ENCODE measurements around the gene C17orf67.

The C17orf67 gene

DNA sequence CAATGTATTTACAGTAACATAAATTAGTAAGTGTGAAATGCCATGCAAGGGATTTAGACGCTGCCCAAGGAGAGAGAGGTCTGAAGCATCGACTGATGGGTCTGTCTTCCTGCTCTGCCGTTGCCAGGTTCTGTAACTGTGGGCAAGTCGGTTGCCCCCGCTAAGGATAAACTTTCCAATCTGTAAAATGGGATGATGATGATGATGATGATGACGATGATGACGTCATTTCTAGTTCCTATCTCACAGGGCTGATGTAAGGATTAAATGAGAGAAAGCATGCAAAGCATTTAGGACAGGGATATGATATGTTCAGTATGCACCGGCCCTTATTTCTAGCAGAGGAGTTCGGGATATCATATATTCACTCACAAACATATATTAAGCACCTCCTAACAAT, 54.8 kb downstream of the C17orf67 start:
- H3K4me3 ChIP-seq (ENCODE audit: insufficient read depth, low read depth, low read length): no peak overlapping the region
- no peaks in the 10 kb centered on the region for H3K36me3 ChIP-seq (ENCODE audit: control insufficient read depth, insufficient read depth, low read length)
- H3K27me3 ChIP-seq (ENCODE audit: control insufficient read depth, insufficient read depth, low read length, poor library complexity, severe bottlenecking): peaks cover 29% of the 10 kb centered on the region
- WGBS, 2 experiments: 92 to 96% methylated on average over 8 to 9 of the region's 9 CpGs
- no peaks in the 10 kb centered on the region for H3K4me1 ChIP-seq (ENCODE audit: control insufficient read depth, insufficient read depth, low read length)
- no peaks in the 10 kb centered on the region for H3K9me3 ChIP-seq (ENCODE audit: control insufficient read depth, low read length)
- H3K27ac ChIP-seq (ENCODE audit: insufficient read depth, low read depth, low read length, poor library complexity, severe bottlenecking): no peak overlapping the region

DNA sequence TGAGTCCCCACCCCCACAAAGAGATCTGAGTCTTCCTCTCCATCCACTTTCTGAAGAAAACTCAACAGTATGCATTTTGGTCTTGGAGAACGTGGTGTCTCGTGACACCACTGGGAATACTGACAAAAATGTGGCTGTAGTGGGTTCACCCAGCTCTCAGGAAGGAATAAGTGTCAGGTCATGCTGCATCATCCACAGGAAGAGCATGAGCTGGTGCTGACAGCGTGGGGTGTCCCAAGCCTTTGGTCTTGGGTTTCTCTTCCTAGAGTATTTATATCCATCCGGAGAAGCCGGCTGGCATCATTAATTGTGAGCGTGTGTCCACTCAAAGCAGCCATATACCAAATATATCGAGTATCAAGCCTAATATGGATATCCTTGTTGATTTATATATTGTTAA, 55.9 kb downstream of the C17orf67 start:
- no peaks in the 10 kb centered on the region for H3K36me3 ChIP-seq (ENCODE audit: control insufficient read depth, insufficient read depth, low read length)
- H3K4me3 ChIP-seq (ENCODE audit: insufficient read depth, low read depth, low read length): no peak overlapping the region
- WGBS, 2 experiments: 92 to 95% methylated on average over 6 to 7 of the region's 7 CpGs
- H3K27ac ChIP-seq (ENCODE audit: insufficient read depth, low read depth, low read length, poor library complexity, severe bottlenecking): no peak overlapping the region
- no peaks in the 10 kb centered on the region for H3K4me1 ChIP-seq (ENCODE audit: control insufficient read depth, insufficient read depth, low read length)
- peaks cover 29% of the 10 kb centered on the region for H3K27me3 ChIP-seq (ENCODE audit: control insufficient read depth, insufficient read depth, low read length, poor library complexity, severe bottlenecking)
- no peaks in the 10 kb centered on the region for H3K9me3 ChIP-seq (ENCODE audit: control insufficient read depth, low read length)

DNA sequence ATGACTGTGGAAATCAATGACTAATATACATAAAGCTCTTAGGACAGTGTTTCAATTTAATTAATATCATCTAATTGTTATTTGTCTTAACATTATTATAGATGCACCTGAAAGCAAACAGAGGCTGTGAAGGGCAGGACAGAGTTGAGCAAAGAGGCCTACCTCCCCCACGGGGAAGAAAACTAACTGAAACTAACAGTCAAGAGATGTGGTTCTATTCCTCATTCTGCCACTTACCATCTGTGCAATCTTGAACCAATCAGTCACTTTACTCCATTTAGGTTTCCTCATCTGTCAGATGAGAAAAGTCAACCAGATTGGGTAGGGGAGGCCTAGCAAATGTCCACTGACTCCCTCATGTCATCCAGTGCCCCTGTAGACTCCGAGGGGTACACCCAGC, 59.1 kb downstream of the C17orf67 start:
- H3K36me3 ChIP-seq (ENCODE audit: control insufficient read depth, insufficient read depth, low read length): no peaks in the 10 kb centered on the region
- 90 to 91% methylated on average over 2 of the region's 2 CpGs for WGBS, 2 experiments
- H3K9me3 ChIP-seq (ENCODE audit: control insufficient read depth, low read length): no peaks in the 10 kb centered on the region
- H3K27ac ChIP-seq (ENCODE audit: insufficient read depth, low read depth, low read length, poor library complexity, severe bottlenecking): no peak overlapping the region
- H3K4me3 ChIP-seq (ENCODE audit: insufficient read depth, low read depth, low read length): no peak overlapping the region
- peaks cover 4% of the 10 kb centered on the region for H3K27me3 ChIP-seq (ENCODE audit: control insufficient read depth, insufficient read depth, low read length, poor library complexity, severe bottlenecking)
- H3K4me1 ChIP-seq (ENCODE audit: control insufficient read depth, insufficient read depth, low read length): no peaks in the 10 kb centered on the region

DNA sequence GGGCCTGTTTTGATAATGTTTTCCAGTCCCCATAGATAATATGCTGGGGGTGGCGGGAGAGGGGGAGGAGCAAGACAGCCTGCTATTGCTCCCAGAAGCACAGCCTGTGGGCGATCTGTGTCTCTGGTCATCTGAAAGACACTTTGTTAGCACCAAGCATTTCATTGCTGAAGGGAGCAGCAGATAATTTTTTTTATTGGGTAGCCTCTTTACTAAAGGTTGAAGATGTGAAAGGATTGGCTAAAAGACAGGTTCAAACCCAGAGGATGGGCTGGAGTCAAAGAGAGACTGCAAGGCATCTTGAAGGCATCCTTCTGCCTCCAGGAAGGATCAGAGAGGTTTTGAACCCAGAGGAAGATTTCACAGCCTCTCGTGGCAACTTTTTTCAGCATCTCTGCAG, 60.6 kb downstream of the C17orf67 start:
- 85 to 90% methylated on average over 3 of the region's 3 CpGs for WGBS, 2 experiments
- Histone ChIP-seq H3K27me3 (ENCODE audit: control insufficient read depth, insufficient read depth, low read length, poor library complexity, severe bottlenecking) (no peaks in the 10 kb centered on the region), H3K27ac (ENCODE audit: insufficient read depth, low read depth, low read length, poor library complexity, severe bottlenecking) (no peak overlapping the region), H3K9me3 (ENCODE audit: control insufficient read depth, low read length) (no peaks in the 10 kb centered on the region), H3K4me3 (ENCODE audit: insufficient read depth, low read depth, low read length) (no peak overlapping the region), H3K4me1 (ENCODE audit: control insufficient read depth, insufficient read depth, low read length) (no peaks in the 10 kb centered on the region), H3K36me3 (ENCODE audit: control insufficient read depth, insufficient read depth, low read length) (no peaks in the 10 kb centered on the region)

DNA sequence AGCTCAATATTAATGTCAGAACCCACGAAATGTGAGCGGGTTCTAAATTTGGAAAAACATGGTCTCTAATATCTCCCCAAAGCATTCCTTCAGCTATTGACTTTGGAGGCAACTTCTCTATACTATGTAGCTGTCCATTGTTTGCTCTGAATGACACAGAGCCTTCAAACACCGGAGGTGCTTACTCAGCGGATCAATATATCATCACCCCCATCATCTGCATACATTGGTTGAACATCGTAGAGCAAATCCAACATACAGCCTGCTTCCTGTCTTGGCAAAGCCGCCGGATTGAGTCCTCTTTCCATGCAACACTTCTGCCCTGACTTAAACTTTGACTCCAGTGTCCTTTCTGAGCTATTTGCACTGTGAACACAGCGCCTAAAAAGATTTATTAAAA, 61.3 kb downstream of the C17orf67 start:
- Histone ChIP-seq H3K4me3 (ENCODE audit: insufficient read depth, low read depth, low read length) (no peak overlapping the region), H3K27me3 (ENCODE audit: control insufficient read depth, insufficient read depth, low read length, poor library complexity, severe bottlenecking) (no peaks in the 10 kb centered on the region), H3K36me3 (ENCODE audit: control insufficient read depth, insufficient read depth, low read length) (no peaks in the 10 kb centered on the region), H3K9me3 (ENCODE audit: control insufficient read depth, low read length) (no peaks in the 10 kb centered on the region), H3K27ac (ENCODE audit: insufficient read depth, low read depth, low read length, poor library complexity, severe bottlenecking) (no peak overlapping the region), H3K4me1 (ENCODE audit: control insufficient read depth, insufficient read depth, low read length) (no peaks in the 10 kb centered on the region)
- WGBS, 2 experiments: 94% methylated on average over 8 of the region's 8 CpGs

DNA sequence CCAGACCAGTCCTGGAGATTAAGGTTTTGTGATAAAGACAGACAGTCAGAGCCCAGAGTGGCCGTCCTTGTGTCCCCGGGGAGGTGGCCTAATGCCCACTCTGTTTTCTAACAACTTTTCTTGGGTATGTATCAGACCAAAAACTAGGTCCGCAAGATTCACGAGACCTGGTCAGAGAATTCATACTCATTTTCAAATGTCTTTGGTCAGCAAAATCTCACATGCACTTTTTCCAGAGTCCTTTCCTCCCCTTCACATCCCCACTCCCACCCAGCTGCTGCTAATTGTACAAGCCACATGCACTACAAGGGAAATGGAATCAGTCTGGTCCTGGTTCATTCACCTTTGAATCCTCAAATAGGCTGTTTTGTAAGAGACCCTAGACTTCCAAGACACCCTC, 61.7 kb downstream of the C17orf67 start:
- peaks cover under 1% of the 10 kb centered on the region for H3K4me1 ChIP-seq (ENCODE audit: control insufficient read depth, insufficient read depth, low read length)
- H3K9me3 ChIP-seq (ENCODE audit: control insufficient read depth, low read length): no peaks in the 10 kb centered on the region
- no peaks in the 10 kb centered on the region for H3K27me3 ChIP-seq (ENCODE audit: control insufficient read depth, insufficient read depth, low read length, poor library complexity, severe bottlenecking)
- 92 to 94% methylated on average over 4 of the region's 4 CpGs for WGBS, 2 experiments
- H3K36me3 ChIP-seq (ENCODE audit: control insufficient read depth, insufficient read depth, low read length): no peaks in the 10 kb centered on the region
- H3K4me3 ChIP-seq (ENCODE audit: insufficient read depth, low read depth, low read length): no peak overlapping the region
- H3K27ac ChIP-seq (ENCODE audit: insufficient read depth, low read depth, low read length, poor library complexity, severe bottlenecking): no peak overlapping the region

DNA sequence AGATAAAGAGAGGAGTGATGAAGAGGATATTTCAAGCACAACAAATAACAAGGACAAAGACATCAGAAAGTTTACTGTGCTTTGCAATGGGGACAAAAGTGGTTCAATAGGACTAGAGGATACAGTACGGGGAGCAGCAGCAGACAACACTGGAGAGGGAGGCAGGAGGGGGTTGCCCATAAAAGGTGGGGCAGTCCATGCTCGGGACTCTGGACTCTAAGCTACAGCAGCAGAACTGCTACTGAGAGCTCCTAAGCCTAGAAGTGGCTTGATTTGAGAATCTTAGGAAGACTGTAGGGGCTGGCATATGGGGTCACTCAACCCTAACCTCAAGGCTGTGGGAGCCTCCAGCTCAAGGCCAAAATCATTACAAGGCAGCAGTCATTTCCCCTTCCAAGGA, 62.2 kb downstream of the C17orf67 start:
- Histone ChIP-seq H3K27ac (ENCODE audit: insufficient read depth, low read depth, low read length, poor library complexity, severe bottlenecking) (no peak overlapping the region), H3K9me3 (ENCODE audit: control insufficient read depth, low read length) (no peaks in the 10 kb centered on the region), H3K4me3 (ENCODE audit: insufficient read depth, low read depth, low read length) (no peak overlapping the region), H3K27me3 (ENCODE audit: control insufficient read depth, insufficient read depth, low read length, poor library complexity, severe bottlenecking) (no peaks in the 10 kb centered on the region), H3K4me1 (ENCODE audit: control insufficient read depth, insufficient read depth, low read length) (peaks cover 5% of the 10 kb centered on the region), H3K36me3 (ENCODE audit: control insufficient read depth, insufficient read depth, low read length) (no peaks in the 10 kb centered on the region)
- 84 to 85% methylated on average over 2 of the region's 2 CpGs for WGBS, 2 experiments

DNA sequence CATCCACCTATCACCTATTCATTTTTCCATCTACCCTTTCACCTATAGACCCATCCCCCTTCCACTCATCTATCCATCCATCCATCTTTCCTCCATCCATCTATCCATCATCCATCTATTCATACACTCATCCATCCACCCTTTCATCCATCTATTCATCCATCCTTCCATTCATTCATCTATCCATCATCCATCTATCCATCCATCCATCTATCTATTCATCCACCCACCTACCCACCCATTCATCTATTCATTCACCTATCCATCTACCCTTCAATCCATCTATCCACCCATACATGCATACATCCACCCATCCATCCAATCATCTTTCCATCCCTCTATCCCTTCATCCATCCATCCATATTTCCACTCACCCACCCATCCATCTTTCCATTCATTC, 63.3 kb downstream of the C17orf67 start:
- Histone ChIP-seq H3K27ac (ENCODE audit: insufficient read depth, low read depth, low read length, poor library complexity, severe bottlenecking) (no peak overlapping the region), H3K36me3 (ENCODE audit: control insufficient read depth, insufficient read depth, low read length) (no peaks in the 10 kb centered on the region), H3K27me3 (ENCODE audit: control insufficient read depth, insufficient read depth, low read length, poor library complexity, severe bottlenecking) (no peaks in the 10 kb centered on the region), H3K9me3 (ENCODE audit: control insufficient read depth, low read length) (no peaks in the 10 kb centered on the region), H3K4me3 (ENCODE audit: insufficient read depth, low read depth, low read length) (no peak overlapping the region), H3K4me1 (ENCODE audit: control insufficient read depth, insufficient read depth, low read length) (peaks cover 16% of the 10 kb centered on the region)

DNA sequence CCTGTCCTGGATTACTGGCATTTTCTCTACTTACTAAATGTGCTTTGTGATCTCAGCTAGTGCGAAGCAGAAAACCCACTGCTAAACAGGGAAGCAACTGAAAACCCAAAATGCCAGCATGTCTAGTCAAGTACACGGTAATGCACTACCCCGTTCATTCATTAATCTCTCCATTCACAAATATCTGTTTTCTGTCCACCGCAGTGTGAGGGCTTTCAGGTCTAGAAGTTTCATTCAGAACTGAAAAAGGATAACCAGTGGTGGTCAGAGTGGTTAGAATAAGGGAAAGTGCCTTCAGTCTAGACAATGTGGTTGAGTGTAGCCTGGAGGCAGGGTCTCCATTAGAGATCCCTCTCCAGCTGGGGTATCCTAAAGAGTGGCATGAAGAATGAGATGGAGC, 68.3 kb downstream of the C17orf67 start:
- H3K36me3 ChIP-seq (ENCODE audit: control insufficient read depth, insufficient read depth, low read length): no peaks in the 10 kb centered on the region
- WGBS, 2 experiments: 85 to 93% methylated on average over 4 of the region's 4 CpGs
- H3K27me3 ChIP-seq (ENCODE audit: control insufficient read depth, insufficient read depth, low read length, poor library complexity, severe bottlenecking): no peaks in the 10 kb centered on the region
- peaks cover 18% of the 10 kb centered on the region for H3K4me1 ChIP-seq (ENCODE audit: control insufficient read depth, insufficient read depth, low read length)
- no peak overlapping the region for H3K4me3 ChIP-seq (ENCODE audit: insufficient read depth, low read depth, low read length)
- no peak overlapping the region for H3K27ac ChIP-seq (ENCODE audit: insufficient read depth, low read depth, low read length, poor library complexity, severe bottlenecking)
- no peaks in the 10 kb centered on the region for H3K9me3 ChIP-seq (ENCODE audit: control insufficient read depth, low read length)

DNA sequence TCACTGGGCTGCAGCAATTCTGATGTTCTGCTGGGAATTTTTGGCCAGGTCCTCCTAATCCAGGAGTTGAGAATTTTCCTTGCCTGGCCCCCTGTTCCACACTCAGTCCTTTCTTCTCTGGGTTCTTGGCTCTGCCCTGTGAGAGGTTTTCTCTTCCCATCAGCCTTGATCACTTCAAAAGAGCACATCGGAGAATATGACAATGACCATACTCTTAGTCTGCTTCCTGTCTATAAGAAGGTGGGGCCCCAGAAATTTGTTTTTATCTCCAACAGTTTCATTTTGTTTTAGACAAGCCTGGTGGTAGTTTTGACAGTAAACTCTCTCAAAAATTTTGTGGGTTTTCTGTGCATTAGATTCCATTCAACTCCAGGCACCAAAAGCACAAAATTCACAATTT, 70.7 kb downstream of the C17orf67 start:
- 87 to 100% methylated on average over 1 of the region's 1 CpG for WGBS, 2 experiments
- Histone ChIP-seq H3K4me3 (ENCODE audit: insufficient read depth, low read depth, low read length) (no peak overlapping the region), H3K36me3 (ENCODE audit: control insufficient read depth, insufficient read depth, low read length) (no peaks in the 10 kb centered on the region), H3K27ac (ENCODE audit: insufficient read depth, low read depth, low read length, poor library complexity, severe bottlenecking) (no peak overlapping the region), H3K9me3 (ENCODE audit: control insufficient read depth, low read length) (no peaks in the 10 kb centered on the region), H3K4me1 (ENCODE audit: control insufficient read depth, insufficient read depth, low read length) (peaks cover 18% of the 10 kb centered on the region), H3K27me3 (ENCODE audit: control insufficient read depth, insufficient read depth, low read length, poor library complexity, severe bottlenecking) (no peaks in the 10 kb centered on the region)

DNA sequence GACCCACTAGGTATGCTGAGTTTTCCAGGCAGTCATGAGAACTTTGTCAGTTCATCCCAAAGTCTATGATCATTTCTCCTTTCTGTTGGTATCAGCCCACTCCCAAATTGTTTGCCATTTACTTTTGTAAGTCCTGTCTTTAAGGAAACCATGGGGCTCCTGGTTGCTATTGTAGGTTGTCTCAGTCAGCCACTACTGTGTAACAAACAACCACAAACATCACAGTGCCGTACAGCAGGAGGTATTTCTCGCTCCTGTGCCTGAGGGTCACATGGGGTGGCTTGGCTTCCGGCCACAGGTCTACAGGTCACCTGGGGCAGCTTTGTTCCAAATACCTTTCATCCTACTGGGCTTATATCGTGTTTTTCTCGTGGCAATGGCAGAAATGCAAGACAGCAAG, 71.6 kb downstream of the C17orf67 start:
- H3K4me1 ChIP-seq (ENCODE audit: control insufficient read depth, insufficient read depth, low read length): peaks cover 18% of the 10 kb centered on the region
- no peaks in the 10 kb centered on the region for H3K36me3 ChIP-seq (ENCODE audit: control insufficient read depth, insufficient read depth, low read length)
- H3K27ac ChIP-seq (ENCODE audit: insufficient read depth, low read depth, low read length, poor library complexity, severe bottlenecking): no peak overlapping the region
- H3K9me3 ChIP-seq (ENCODE audit: control insufficient read depth, low read length): no peaks in the 10 kb centered on the region
- 92% methylated on average over 5 of the region's 5 CpGs for WGBS, 2 experiments
- H3K4me3 ChIP-seq (ENCODE audit: insufficient read depth, low read depth, low read length): no peak overlapping the region
- no peaks in the 10 kb centered on the region for H3K27me3 ChIP-seq (ENCODE audit: control insufficient read depth, insufficient read depth, low read length, poor library complexity, severe bottlenecking)
